HG03460 (cell line): ENCODE measurements around the gene ANKS3.

Experiments
- ATAC-seq: cut with Tn5 transposase; IDR thresholded peaks from one replicate; pipeline ENCODE4 v1.9.1; 2021; ENCODE audit not compliant: unreplicated experiment

Gene ANKS3

GRCh38 chr16:4728676-4729075 lies 5.4 kb downstream of the ANKS3 start:
- ATAC-seq: no peak

DNA sequence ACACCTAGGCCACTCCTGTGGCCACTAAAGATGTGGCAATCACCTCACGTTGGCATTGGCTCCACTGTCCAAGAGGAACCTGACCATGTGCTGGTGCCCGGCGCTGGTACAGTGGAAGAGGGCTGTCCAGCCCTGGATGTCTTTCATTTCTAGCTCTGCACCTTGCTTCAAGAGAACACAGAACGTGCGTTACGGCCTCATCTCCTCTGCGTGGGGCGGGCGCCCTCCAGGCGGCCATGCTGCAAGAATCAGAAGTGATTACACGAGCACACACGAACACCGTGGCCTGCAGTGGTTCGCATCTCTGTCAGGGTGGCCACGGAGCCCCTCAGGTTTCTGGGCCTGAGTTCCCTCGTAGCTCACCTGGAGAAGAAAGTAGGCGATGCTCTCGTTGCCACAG lies 7.5 kb downstream of the ANKS3 start:
- no peak for ATAC-seq

- no peak for ATAC-seq
Measured at GRCh38 chr16:4724661-4725270, 9.3 kb downstream of the ANKS3 start.

DNA sequence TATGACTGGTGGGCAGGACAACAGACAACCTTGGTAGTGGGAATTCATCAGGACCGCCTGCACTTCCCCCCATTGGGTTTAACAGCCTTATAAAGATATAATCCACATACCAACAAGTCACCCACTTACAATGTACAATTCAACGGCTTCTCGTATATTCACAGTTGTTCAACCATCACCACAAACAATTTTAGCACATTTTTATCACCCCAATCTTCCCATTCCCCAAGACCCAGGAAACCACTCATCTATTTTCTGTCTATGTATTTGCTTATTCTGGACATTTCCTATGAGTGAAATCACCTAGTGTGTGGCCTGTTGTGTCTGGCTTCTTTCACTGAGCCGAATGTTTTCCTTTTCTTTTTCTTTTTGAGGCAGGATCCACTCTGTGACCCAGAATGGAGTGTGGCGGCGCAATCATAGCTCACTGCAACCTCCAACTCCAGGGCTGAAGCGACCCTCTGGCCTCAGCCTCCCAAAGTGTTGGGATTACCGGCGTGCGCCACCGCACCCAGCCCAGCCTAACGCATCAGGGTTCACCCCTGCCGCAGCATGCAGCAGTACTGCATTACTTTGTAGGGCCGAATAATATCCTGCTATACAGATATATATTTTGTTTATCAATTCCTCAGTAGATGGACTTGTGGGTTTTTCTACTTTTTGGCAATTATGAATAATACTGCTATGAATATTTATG lies 10.9 kb downstream of the ANKS3 start:
- no peak for ATAC-seq

GRCh38 chr16:4718466-4718865 lies 15.6 kb downstream of the ANKS3 start:
- no peak for ATAC-seq

DNA sequence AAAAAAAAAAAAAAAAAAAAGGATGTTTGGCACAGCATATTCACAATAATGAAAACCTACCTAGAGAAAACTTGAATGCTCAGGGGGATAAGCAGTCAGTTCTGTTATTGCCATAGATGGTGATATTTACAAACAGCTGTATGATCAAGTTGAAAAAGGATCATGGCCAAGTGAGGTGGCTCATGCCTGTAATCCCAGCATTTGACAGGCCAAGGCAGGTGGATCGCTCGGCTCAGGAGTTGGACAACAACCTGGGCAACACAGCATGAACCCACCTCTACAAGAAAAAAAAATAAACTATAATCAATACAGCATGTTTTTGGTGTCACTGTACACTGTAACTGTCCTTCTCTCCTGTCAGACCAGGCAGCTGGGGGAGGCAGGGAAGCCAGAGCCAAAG lies 19.1 kb downstream of the ANKS3 start:
- no peak for ATAC-seq

- no peak for ATAC-seq
Measured at GRCh38 chr16:4713663-4714501, 20.2 kb downstream of the ANKS3 start.

GRCh38 chr16:4709481-4709880 lies 24.6 kb downstream of the ANKS3 start:
- ATAC-seq: no peak

DNA sequence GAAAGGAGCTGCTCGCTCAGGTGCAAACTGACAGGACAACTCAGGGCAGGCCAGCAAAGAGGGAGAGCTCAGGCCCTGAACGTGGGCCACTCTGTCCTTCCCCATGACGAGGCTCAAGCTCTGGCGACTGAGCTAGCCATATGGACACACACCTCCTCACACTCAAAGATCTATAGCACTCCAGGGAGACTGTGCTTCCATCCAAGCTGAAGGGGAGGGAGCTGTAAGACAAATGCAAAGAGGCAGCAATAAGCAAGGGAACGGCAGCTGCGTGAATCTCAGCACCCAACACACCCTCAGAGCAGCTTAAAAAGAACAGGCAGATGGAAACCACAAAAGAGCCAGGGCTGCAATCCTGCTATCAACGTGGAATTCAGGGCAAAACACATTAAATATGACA lies 27.2 kb downstream of the ANKS3 start:
- no peak for ATAC-seq

- ATAC-seq: no peak
Measured at GRCh38 chr16:4704913-4705312, 29.2 kb downstream of the ANKS3 start.

- ATAC-seq: no peak
Measured at GRCh38 chr16:4704491-4704890, 29.6 kb downstream of the ANKS3 start.

- no peak for ATAC-seq
Measured at GRCh38 chr16:4703906-4704305, 30.2 kb downstream of the ANKS3 start.

- ATAC-seq: no peak
Measured at GRCh38 chr16:4702466-4702808, 31.6 kb downstream of the ANKS3 start.

- ATAC-seq: no peak
Measured at GRCh38 chr16:4701791-4702465, 32.1 kb downstream of the ANKS3 start.

DNA sequence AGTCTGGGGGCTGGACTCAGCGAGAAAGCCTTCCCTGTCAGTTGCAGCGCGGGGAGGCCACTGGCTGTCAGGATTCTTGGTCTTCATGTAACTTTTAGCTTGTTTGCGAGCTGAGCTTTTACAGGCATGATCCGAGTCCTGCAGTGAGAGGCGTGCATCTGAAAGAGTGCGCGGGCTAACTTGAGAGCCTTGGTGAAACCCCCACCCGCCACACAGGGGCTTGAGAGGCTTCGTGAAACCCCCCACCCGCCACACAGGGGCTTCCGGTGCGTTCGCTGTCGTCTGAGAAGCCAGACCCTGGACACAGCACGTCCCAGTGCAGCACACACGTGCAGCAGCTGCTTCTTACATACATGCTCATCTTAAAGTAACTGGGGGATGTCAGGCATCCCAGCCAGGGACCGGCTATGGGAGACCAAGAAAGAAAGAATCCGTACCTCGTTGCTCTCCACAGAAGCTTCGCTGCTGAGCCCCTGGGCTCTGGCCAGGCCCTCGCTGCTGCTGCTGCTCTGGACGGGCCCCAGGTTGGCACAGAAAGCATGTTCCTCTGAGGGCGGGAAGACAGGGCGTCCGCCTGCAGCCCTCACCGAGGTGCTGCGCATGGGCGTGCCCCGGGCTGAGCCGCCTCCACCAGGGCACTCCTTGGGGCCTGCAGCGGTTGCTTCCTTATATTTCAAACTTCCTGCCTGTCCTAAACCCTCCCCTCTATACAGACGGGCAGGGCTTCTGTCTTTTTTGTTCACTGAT lies 32.9 kb downstream of the ANKS3 start:
- ATAC-seq: no peak

DNA sequence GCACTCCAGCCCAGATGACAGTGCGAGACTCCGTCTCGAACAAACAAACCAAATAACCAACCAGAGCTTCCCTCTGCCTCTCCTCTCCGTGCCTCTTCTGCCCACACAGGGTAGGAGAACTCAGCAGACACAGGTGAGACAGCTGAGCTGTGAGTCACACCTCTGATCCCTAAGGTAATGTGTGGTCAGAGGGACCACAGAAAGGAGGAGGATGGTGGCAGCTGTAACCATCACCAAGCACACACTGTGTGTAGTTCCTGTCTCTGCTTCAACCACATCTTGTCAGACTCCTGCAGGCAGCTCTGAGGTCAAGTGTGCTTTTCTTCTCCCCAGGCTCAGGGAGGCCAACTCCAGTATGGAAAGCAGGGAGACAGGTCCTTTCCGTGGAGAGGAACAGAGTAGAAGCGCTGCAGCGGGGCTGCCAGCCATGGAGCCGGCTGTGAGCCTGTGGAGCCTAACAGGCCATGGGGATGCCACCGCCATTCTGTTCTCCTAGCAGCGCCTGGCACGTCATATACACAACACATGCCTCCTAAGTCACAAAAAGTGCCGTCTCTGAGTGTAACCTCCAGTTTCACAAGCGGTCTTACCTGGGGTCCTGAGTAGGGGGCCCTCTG lies 33.6 kb downstream of the ANKS3 start:
- no peak for ATAC-seq

GRCh38 chr16:4699046-4699556 lies 35.0 kb downstream of the ANKS3 start:
- ATAC-seq: no peak

DNA sequence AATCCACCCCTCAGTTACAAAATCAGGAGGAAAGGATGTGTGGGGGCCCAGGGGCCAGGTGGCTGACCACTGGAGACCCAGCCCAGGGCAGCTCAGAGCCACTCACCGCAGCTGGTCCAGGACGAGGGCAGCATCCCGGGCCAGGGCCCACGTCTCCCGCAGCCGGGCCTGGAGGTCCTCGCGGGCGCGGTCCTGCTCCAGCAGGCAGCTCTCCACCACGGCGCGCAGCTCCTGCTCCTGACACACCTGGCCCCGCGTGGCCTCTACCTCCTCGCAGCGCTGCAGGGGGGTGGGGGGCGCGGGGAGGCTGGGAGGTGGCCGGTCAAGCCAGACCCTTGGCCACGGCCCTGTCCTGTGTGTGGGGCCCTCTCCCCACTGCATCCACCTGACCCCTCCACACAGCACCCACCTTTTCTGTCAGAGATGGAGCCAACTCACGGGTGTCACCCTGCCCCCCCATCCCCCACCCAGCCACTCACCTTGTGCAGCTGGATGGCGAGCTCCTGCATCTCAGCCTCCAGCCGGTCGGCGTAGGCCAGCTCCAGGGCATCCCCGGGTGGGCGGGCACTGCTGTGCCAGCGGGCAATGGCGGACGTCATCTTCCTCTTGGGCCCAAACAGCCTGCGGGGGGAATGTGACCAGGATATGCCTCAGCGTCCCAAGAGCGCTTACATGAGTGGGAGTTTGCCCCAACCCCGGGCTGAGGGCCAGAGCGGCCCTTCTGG lies 35.6 kb downstream of the ANKS3 start:
- ATAC-seq: no peak

DNA sequence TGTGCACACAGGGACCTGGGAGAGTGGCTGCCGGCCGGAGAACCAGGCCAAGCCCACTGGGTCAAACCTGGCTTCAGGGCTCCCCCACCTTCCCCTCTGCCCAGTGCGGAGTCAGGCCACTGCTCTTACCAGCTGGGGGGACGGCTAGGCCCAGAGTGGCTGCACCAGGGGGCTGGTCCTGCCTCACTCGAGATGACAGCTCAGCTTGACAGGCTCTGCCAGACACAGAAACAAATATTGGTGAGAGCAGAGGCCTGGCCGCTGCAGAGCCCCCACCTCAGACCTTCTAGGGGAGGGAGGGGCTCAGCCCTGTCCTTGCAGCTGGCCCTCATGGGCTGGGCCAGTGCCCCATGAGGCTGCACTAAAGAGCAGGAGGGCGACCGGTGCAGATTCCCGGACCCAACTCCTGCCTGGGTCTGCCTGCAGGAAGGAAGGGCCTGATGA lies 36.2 kb downstream of the ANKS3 start:
- no peak for ATAC-seq
